ENCODE measurements around the gene COQ8A.
A peak's percentile ranks its signal among the peaks of the same experiment; 100 is the strongest.

COQ8A gene

DNA sequence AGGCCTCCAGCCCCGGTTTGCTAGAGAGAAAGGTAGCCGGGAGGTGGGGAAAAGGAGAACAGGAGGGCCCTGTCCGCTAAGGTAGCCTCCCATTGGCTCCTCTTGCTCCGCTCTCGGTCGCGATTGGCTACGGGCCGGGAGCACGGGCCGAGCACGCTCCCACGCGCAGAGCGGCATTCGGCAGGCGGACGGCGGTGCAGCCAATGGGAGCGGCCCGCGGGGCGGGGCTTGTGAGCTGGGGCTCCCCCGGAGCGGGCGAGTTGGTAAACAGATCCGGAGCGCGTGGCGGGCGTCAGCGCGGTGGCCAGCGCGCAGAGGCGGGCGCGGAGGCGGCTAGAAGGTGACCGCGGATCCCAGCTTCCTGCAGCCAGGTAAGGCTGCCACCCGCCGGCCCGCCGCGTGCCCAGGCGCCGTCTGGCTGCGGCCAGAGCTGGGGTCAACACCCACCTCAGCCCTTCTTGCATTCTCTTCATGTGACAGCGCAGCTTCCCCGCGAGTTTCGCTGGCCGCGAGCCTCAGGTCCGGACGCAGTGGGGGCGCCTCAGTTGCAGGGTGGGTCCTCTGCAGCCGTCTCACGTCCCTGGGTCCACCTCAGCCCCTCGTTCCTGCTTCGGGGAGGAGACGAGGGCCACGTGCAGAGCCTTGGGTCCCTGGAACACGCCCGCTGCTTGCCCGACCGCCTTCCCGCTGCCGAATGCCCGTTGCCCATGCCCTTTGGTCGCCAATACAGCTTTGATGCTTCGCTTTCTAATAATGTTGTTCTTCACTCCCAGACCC lies at the start of gene COQ8A:
COQ8A (plus strand) TSS at position 266 of the 777 bp plus-strand sequence. CDS start 21,092 bp downstream, outside the sequence.
- peak; percentile 88 to 95 for DNase-seq

DNA sequence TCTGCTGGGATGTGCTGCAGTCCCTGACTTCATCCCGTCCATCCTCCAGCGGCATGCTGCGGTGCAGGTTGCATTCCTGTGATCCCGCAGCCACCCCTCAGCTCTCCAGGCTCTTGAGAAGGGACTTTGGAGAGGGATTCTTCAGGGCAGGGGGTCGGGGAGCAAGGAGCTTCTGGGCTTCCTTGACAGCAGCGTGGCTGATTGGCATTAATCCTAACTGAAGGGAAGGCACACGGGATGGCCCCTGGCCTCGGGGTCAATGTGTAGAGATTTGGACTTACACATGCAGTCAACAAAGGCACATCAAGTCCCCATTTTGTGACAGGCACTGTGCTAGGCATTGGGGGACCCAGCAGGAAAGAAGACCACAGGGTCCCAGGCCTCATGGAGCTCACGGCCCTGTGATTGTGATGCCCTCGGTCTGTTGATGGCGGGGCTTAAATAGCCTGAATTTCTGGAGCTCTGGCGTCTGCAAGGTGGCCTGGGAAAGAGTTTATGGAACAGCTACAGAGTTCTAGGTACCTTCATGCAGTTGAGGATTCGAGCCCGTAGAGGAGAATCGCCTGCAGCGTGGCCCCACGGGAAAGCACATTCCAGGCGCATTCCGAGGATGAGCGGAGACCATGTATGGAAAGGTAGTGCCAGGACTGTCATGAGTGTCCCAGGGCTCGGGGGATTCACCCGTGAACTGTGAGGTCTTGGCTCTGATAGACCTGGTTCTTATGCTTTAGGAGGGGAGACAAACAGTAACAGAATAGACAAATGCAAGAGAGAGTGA lies 49.6 kb upstream of the COQ8A start:
- DNase-seq, result no peak

DNA sequence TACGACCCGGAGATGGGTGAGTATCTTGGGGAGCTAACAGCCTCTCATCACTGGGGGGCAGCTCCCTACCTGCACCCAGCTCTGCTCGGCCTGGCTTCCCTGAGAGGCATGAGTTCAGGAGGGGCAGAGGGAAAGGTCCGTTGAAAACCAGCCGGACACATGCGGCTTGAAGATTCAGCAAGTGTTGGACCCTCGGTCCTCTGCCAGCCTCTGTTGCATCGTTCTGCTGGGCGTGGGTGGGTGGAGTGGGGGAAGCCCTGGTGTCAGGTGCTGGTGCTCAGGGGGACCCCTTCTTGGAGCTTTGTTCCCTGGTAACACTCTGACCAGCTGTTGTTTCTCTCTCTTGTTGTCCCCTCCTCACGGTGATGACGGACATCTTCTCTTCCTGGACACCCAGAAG lies 48.7 kb upstream of the COQ8A start:
- no peak for DNase-seq

DNA sequence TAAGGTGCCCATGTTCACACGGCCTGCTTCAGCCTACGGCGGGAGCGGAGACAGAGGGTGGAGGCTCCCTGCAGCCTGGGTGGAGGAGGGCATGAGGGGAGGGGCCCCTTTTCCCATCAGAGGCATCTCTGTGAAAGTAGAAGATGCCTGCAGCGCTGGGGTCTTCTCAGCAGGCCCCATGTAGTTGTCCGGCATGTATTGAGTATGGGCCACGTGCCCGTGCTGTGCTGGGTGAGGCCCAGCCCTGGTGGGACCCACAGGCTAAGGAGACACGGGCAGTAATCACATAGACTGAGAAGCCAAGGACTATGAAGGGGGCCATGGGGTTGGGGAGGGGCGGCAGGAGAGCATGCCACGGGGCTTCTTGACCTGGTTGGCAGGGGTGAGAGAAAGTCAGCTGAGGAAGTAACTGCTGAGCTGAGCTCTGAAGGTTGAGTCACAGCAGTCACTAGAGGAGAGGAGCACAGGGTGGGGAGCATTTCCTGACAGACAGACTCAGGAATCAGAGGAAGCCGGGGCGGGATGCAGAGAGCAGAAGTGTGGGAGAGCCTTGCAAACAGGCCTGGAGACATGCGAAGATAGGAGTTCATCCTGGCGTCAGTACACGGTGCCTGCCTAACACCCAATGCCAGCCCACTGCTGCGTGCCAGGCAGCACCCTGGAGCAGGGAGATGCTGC lies 48.1 kb upstream of the COQ8A start:
- no peak for DNase-seq

DNA sequence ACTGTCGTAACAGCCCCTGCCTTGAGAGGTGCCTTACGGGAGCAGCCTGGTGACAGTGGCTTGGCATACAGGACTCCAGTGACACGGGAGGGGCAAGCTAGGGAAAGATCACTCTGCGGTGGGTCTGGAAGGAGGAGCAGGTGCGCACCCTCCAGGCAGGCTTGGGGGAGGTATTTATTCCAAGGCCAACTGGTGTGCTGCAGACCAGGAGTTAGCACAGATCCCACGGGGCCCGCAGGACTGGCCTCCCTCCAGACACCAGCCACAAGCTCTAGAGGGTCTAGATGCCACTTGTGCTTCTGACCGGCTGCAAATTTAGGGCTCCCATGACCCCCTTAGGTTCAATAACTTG lies 47.6 kb upstream of the COQ8A start:
- no peak for DNase-seq

DNA sequence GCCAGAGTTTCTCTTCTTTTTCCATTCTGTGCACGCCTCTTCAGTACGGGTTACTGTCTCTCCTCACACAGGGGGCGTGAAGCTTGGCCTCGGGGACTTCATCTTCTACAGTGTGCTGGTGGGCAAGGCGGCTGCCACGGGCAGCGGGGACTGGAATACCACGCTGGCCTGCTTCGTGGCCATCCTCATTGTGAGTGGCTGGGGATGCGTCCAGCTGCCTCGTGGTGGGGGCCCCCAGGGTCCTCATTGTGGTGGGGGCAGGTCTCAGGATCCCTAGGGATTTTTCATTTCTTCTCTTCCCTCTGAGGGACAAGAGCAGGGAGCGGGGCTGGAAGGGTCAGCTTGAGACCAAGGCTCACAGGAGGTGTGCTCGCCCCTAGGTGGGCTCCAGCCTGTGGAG lies 46.2 kb upstream of the COQ8A start:
- DNase-seq, result no peak

DNA sequence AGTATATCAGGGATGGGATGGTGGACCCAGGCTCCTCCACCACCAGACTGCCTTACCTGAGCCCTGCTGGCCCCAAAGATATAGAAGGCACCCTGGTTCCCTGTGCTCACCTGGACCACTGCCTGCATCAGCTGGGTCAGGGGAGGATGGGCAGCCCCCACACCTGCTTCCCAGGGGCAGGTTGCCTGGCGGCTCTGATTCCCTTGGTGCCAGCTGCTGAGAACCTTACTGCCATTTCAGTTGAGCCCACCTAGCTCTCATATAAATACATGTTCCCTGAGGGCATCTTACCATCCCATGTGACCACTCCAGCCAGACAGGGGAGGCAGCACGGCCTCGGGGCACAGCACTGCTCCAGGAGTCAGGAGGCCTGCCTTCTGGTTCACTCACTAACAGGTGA lies 45.3 kb upstream of the COQ8A start:
- DNase-seq, result no peak

DNA sequence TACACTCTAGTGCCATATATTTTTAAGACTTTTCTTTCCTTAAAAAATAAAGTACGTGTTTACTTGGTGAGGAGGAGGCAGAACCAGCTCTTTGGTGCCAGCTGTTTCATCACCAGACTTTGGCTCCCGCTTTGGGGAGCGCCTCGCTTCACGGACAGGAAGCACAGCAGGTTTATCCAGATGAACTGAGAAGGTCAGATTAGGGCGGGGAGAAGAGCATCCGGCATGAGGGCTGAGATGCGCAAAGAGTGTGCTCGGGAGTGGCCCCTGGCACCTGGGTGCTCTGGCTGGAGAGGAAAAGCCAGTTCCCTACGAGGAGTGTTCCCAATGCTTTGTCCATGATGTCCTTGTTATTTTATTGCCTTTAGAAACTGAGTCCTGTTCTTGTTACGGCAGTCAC lies 44.5 kb upstream of the COQ8A start:
- no peak for DNase-seq

DNA sequence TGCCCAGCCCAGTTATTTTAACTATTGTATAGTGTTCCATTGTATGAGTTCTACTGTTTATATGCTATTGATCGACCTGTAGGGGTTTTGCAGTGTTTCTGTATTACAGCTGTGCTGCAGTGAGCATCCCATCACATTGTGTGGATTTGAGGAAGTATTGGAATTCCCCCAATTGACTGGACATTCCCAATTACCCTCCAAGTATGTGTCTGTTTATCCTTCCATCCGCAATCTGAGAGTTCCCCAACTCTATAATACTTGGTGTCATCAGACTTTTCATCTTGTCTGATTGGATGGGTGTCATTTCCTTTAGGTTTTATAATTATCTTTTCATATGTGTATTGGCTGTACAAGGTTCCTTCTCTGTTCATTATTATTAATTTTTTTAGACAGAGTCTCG lies 41.8 kb upstream of the COQ8A start:
- no peak for DNase-seq

DNA sequence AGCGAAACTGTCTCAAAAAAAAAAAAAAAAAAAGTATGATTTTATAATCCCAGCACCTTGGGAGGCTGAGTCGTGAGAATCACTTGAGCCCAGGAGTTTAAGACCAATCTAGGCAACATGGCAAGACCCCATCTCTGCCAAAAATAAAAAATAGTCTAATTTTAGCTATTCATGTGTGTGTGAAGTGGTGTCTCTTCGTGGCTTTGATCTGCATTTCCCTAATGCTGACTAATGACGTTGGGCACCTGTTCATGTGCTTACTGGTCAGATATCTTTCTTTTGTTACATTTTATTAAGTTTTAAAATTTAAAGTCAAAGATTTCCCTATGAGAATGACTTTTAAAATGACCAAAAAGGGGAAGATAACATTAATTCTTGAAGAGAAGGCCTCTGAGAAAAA lies 38.7 kb upstream of the COQ8A start:
- no peak for DNase-seq

DNA sequence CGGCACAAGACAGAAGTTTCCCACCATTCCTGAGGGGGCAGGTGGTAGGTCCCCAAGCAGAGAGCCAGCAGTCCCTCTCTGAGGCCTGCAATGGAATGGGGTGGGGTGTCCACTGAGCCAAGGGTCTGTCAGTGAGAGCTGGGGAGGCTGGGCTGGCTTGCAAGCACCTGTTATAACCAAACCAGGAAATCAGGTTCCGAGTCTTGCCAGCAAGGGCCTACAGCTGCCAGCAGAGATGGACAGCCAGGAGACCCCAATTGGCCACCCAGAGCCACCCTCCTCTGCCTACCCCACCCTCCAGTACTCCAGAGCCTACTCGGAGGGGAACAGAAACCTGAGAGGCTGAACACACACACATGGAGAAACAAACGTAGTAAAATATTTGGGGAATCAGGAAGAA lies 37.5 kb upstream of the COQ8A start:
- no peak for DNase-seq

DNA sequence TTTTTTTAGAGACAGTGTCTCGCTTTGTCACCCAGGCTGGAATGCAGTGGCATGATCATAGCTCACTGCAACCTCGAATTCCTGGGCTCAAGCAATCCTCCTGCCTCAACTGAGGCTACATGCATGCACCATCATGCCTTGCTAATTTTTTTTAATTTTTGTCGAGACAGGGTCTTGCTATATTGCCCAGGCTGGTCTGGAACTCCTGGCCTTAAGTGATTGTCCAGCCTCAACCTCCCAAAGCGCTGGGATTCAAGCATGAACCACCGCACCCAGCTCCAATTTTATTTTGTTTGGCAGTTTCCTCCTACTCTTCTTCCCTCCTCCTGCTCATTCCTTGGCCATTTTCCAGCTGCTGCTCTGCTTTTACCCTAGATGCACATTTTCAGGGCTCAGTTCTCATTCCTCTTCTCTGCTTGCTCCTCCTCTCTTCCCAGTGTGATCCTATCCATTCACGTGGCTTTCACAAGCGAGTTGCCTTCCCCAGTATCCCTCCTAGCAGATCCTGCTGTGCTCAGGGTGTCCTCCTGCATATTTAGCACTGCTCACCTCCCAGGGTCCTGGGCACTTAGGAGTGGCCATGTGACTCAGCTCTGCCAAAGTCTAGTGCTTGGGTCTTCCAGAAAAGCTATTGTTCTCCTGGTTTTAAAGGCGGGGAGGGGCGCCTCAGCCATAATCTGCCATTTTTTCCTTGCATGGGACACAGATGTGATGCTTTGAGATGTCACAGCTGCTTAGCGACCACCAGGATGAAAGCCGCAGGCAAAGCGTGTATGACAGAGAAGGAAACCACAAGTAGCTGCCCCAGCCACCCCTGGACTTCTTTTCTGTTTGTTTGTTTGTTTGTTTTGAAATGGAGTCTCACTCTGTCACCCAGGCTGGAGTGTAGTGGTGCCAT lies 36.0 kb upstream of the COQ8A start:
- no peak for DNase-seq

DNA sequence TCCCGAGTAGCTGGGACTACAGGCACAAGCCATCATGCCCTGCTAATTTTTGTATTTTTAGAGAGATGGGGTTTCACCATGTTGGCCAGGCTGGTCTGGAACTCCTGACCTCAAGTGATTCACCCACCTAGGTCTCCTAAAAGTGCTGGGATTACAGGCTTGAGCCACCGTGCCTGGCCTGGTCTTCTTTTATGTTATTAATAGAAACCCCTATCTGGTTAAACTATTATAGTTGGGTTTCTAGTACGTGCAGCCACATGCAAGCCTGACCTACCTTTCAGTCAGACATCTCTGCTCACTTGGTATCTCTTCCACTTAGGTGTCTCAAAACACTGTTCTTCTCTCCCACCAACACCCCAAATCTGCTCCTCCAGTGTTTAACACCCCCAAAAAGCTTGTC lies 35.3 kb upstream of the COQ8A start:
- no peak for DNase-seq

DNA sequence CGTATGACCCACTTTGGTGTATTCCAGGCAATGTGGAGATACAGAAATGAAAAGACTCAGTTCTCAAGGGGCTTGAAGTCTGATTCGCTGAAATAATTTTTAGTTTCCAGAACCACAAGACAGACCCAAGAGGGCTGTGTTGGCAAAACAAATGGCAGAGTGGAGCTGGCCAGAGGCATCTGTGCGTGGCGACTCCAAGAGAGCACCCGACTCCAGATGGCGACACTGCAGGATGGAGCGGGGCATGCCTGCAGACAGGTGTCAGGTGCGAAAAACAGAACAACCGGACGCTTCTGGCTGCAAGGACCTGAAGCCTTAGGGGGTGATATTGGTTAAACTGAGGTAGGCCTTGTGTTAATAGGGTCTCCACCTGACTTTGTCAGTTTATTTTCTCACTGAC lies 31.7 kb upstream of the COQ8A start:
- no peak for DNase-seq

DNA sequence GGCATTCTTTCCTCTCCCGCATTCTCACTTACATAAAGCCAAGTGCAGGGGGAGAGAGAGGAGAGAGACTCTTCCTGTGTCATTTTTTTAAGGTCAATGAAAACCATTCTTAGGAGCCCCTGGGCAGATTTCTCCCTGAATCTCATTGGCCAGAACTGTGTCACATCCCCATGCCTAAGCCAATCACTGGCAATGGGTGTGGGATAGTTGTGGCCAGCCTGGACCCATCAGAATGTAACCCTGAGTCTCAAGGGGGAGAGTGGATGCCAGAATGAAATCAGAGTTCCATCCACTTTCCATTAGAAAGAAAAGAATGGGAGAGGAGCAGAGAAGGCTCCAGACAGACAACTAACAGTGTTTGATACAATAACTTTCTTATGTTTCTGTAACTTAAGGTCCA lies 31.2 kb upstream of the COQ8A start:
- DNase-seq, result no peak

DNA sequence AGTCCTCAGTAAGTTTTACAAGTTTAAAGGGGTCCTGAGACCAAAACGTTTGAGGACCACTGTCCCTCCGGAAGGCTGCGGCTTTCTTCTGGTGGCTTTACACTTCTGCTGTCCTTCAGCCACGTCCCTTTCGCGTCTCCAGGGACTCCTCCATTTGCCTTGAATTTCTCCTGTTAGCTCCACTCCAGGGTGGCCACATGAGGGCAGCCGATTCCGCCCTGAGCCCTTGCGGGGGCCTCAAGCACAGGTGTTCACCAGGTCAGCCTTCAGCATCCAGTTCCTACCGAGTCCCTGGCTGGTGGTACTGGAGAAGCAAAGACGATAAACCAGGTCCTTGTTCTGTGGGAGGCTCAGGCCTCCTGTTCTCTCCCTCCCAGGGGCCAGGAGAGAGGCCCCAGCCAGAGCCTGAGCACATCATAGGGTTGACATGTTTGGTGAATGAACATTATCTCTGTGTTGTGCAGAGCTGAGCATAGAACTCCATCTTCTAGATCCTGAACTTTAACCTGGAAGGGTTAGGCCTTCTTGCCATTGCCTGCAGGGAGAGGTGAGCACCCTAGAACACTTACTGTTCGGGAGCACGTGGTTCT lies 27.4 kb upstream of the COQ8A start:
- DNase-seq, result peak in 1 of 2 experiments; percentile 1

DNA sequence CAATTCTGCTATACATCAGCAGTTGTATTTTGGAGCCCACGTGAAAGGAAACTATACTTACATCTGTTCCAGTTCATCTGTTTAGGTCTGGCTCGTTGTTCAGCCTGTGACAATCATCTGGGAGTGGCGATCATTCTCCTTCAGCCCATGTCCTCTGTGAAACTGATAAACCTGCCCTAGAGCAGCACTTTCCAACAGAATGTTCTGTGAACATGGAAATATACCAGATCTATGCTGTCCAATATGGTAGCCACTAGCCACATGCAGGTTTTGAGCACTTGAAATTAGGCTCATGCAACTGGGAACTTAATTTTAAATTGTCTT lies 24.5 kb upstream of the COQ8A start:
- DNase-seq, result no peak

DNA sequence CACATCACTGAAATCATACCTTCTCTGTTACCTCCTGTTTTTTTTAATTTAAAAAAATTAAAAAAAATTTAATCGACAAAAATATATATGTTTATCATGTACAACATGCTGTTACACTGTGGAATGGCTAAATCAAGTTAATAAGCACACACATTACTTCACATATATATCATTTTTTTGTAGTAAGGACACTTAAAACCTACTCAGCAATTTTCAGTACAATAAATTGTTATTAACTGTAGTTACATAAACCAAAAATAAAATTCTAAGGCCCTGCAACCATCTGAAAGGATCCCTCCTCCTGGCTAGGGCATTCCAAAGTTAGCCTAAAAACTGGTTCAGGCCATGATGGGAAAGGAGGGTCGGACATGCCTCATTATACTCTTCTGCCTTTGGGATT lies 23.6 kb upstream of the COQ8A start:
- DNase-seq, result no peak

DNA sequence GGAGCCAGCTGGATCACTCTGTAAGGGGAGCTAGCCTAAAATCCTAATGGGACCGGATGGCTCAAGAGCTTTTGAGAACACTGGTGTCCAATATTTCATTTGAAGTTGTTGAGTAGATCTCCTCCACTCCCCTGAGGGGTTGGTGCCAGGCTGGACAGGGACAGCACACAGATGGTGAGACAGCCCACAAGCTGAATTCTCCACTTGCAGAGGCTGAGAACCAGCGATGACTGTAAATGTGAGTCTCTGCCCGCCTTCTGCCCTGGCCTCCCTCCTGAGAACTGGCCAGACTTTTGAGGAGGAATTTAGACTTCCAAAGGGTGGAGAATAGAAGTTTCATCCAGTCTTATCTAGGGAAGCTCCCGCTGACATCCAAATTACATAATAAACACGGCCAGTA lies 20.5 kb upstream of the COQ8A start:
- no peak for DNase-seq

DNA sequence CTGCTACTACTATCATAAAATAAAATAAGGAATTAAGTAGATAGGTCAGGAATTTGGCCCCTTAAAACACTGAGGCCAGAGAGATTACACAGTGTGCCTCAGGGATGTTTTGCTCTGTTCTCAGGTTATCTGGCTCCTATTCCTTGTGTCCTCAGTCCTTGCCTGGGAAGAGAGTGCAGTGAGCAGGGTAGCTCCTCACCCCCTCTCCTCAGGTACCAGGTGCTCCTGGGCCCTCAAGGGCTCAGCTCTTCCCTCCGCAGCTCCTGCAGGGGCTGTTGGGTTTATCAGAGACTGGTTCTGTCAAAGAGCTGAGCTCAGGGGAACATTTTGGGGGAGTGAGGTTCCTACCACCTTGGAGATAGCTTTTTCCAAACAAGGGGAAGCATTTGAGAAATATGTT lies 20.1 kb upstream of the COQ8A start:
- DNase-seq, result no peak

DNA sequence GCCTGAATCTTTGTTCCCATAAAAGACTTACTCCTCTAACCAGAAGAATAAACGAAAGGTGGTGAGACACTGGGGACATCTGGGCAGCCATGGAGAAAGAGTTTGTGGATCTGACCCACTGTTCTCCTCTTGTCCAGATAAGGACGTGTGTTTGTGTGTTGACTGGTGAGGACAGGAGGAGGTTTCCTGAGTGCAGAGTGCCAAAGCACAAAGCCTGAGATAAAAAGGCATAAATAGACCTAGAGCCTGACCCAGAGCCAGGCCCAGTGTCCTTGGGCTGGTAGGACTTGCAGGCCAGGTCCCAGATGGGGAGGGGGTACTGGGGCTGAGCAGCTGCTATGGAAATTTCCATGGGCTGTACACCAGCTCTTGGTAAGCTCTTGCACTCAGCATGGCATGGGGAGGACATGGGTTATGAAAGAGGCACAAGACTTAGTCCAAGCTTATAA lies 19.6 kb upstream of the COQ8A start:
- no peak for DNase-seq

DNA sequence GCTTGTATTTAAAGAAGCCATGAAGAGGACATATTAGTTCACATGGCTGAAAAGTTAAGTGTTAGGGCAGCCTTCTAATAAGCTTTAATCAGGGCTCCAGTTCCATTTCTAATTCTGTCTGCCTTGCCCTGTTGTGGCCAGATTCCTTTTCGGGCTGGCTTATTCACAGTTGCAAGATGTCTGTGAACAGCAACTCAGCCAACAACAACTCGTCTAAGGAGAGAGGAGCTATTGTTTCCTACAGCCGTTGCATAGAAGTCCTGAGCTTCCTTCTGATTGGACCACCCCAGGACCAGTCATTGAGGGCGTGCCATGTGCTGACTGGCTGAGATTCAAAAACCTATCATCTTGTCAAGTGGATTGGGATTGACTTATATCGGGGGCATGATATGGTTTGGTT lies 18.6 kb upstream of the COQ8A start:
- no peak for DNase-seq
